Stimulated activated CD4-positive, alpha-beta T cell treated with anti-CD3 and anti-CD28 coated beads, Interleukin-1b, Interleukin-23, amount 100 ng/mL, for 48 hours (primary cell): ENCODE results near the gene POLRMT.
"Not testable (repeated sequence)": the region's sequence is repeated elsewhere in the genome, so short reads cannot be mapped to it uniquely, and the experiment has no call there.

ENCODE experiments used
- DNase-seq: peaks from one replicate; pipeline ENCODE4 v3.0.0-alpha.2; 2020

Gene POLRMT

GRCh38 chr19:609004-609346 lies 24.4 kb downstream of the POLRMT start:
- DNase-seq = no peak

- no peak for DNase-seq
These were observed 25.0 kb downstream of the POLRMT start for GRCh38 chr19:608155-609003.

GRCh38 chr19:607301-608154 lies 25.8 kb downstream of the POLRMT start:
- no peak for DNase-seq

GRCh38 chr19:605061-605971 lies 28.0 kb downstream of the POLRMT start:
- DNase-seq = peak; percentile 68

- peak; percentile 80 for DNase-seq
These were observed 29.0 kb downstream of the POLRMT start for GRCh38 chr19:604355-604754.

- DNase-seq = not testable (repeated sequence)
These were observed 29.6 kb downstream of the POLRMT start for GRCh38 chr19:603779-604178.

GRCh38 chr19:603302-603639 lies 30.1 kb downstream of the POLRMT start:
- DNase-seq = not testable (repeated sequence)

GRCh38 chr19:602391-603301 lies 30.7 kb downstream of the POLRMT start:
- no peak for DNase-seq

- DNase-seq = no peak
These were observed 31.5 kb downstream of the POLRMT start for GRCh38 chr19:601790-602189.

GRCh38 chr19:601310-601709 lies 32.0 kb downstream of the POLRMT start:
- no peak for DNase-seq

GRCh38 chr19:597406-598315 lies 35.7 kb downstream of the POLRMT start:
- peak; percentile 38 for DNase-seq

GRCh38 chr19:596263-596655 lies 37.1 kb downstream of the POLRMT start:
- no peak for DNase-seq

GRCh38 chr19:595326-596262 lies 37.7 kb downstream of the POLRMT start:
- DNase-seq = no peak

- no peak for DNase-seq
These were observed 39.0 kb downstream of the POLRMT start for GRCh38 chr19:594265-594870.

- no peak for DNase-seq
These were observed 39.8 kb downstream of the POLRMT start for GRCh38 chr19:593505-593904.

GRCh38 chr19:593055-593454 lies 40.3 kb downstream of the POLRMT start:
- DNase-seq = no peak

- DNase-seq = no peak
These were observed 41.2 kb downstream of the POLRMT start for GRCh38 chr19:592101-592500.

GRCh38 chr19:591099-591958 lies 42.0 kb downstream of the POLRMT start:
- DNase-seq = no peak
